ENCODE data around the gene PLXDC2.

Gene PLXDC2

GRCh38 chr10:20005638-20006037 lies 189.4 kb downstream of the PLXDC2 start:
- TF ChIP-seq, protein P1, sequence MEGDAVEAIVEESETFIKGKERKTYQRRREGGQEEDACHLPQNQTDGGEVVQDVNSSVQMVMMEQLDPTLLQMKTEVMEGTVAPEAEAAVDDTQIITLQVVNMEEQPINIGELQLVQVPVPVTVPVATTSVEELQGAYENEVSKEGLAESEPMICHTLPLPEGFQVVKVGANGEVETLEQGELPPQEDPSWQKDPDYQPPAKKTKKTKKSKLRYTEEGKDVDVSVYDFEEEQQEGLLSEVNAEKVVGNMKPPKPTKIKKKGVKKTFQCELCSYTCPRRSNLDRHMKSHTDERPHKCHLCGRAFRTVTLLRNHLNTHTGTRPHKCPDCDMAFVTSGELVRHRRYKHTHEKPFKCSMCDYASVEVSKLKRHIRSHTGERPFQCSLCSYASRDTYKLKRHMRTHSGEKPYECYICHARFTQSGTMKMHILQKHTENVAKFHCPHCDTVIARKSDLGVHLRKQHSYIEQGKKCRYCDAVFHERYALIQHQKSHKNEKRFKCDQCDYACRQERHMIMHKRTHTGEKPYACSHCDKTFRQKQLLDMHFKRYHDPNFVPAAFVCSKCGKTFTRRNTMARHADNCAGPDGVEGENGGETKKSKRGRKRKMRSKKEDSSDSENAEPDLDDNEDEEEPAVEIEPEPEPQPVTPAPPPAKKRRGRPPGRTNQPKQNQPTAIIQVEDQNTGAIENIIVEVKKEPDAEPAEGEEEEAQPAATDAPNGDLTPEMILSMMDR (IDR thresholded peaks at IDR 0.05; ENCODE audit: low read depth, low read length, missing control alignments): no peak
- no peak overlapping the region for H3K4me3 ChIP-seq (replicated peaks; ENCODE audit: low read depth, low read length)
- no peak for DNase-seq (ENCODE audit: extremely low read depth, low read depth)

GRCh38 chr10:20006169-20006870 lies 190.1 kb downstream of the PLXDC2 start:
- no peak for DNase-seq (ENCODE audit: extremely low read depth, low read depth)
- no peak overlapping the region for H3K4me3 ChIP-seq (replicated peaks; ENCODE audit: low read depth, low read length)
- TF ChIP-seq, protein P1 (IDR thresholded peaks at IDR 0.05; ENCODE audit: low read depth, low read length, missing control alignments): no peak

GRCh38 chr10:20007426-20007825 lies 191.2 kb downstream of the PLXDC2 start:
- TF ChIP-seq, protein P1 (IDR thresholded peaks at IDR 0.05; ENCODE audit: low read depth, low read length, missing control alignments): no peak
- H3K4me3 ChIP-seq (replicated peaks; ENCODE audit: low read depth, low read length): no peak overlapping the region
- DNase-seq (ENCODE audit: extremely low read depth, low read depth): no peak

- TF ChIP-seq, protein P1 (IDR thresholded peaks at IDR 0.05; ENCODE audit: low read depth, low read length, missing control alignments): no peak
- DNase-seq (ENCODE audit: extremely low read depth, low read depth): no peak
- no peak overlapping the region for H3K4me3 ChIP-seq (replicated peaks; ENCODE audit: low read depth, low read length)
Observed at GRCh38 chr10:20013991-20014750, 197.9 kb downstream of the PLXDC2 start.

DNA sequence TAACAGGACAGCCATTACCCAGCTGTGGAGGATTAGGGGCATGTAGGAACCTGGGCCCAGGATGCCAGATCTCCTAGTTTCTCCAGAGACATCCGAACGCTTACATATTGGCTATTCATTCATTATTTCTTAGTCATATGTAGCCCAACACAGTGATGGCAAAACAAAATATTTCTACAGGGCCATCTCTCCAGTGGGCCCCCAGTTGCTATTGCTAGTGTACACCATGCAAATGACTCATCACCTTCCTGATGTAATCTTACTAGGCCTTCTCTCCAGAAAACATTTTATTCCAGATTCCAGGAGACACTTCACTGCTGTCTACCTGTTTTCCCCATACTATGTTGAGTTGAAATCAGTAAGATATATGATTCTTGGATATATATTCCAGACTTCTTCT lies 201.7 kb downstream of the PLXDC2 start:
- TF ChIP-seq, protein P1 (IDR thresholded peaks at IDR 0.05; ENCODE audit: low read depth, low read length, missing control alignments): no peak
- DNase-seq (ENCODE audit: extremely low read depth, low read depth): no peak
- H3K4me3 ChIP-seq (replicated peaks; ENCODE audit: low read depth, low read length): no peak overlapping the region

GRCh38 chr10:20020677-20021076 lies 204.4 kb downstream of the PLXDC2 start:
- no peak overlapping the region for H3K4me3 ChIP-seq (replicated peaks; ENCODE audit: low read depth, low read length)
- TF ChIP-seq, protein P1 (IDR thresholded peaks at IDR 0.05; ENCODE audit: low read depth, low read length, missing control alignments): no peak
- no peak for DNase-seq (ENCODE audit: extremely low read depth, low read depth)

Data from HFF-Myc (cell line).